Heart left ventricle (tissue), 13 donors: Measurements from ENCODE around the gene CCDC70.
"Not testable (repeated sequence)": the region's sequence is repeated elsewhere in the genome, so short reads cannot be mapped to it uniquely, and the experiment has no call there.

Experiments
- CTCF ChIP-seq, 12 donors: fragments of 200-600 bp; sonication (generic) in 4 of 12; IDR thresholded peaks; one replicate each; pipeline versions ENCODE4 v1.5.0 to v1.8.0; 2018 to 2022; ENCODE audit warnings: antibody characterized with exemption in 12 of 12, mild to moderate bottlenecking in 5 of 12
- POLR2A ChIP-seq, 2 donors: fragments of 450-650 bp; IDR thresholded peaks; one replicate each; pipeline ENCODE4 v1.6.1; 2017; ENCODE audit warnings: antibody characterized with exemption in 2 of 2, mild to moderate bottlenecking in 2 of 2, moderate library complexity in 2 of 2
- donor health status: ischemic (EF 13 %, LVEDD 7.1; RV severe dilation, severe dysfunction).
- donor health status: DM: no; HTN: yes; CAD: no.
- donor health status: DM: no; HTN: no; CAD: no.
- donor health status: ischemic (EF 25% LVEDD 6.9; RV normal size, moderate dysfunction).
- donor health status: ischemic (EF 25% LVEDD 5.7; RV mildly dilated, moderate dysfunction).
- donor health status: ischemic (EF 35%, LVEDD 5.7; RV mildly dilated, moderate dysfunction).
- donor health status: nonischemic (EF 11% LVEDD 7.7; RV severe dilation, severe dysfunction).
- donor health status: DM: yes; HTN: yes; CAD: no.
- donor health status: PGD.
- donor health status: ischemic (EF 29% LVEDD 5.4; RV normal size, mild dysfunction).
- donor health status: nonischemic (EF 23%, LVEDD 6.1; RV moderate dilation, normal function).

- not testable (repeated sequence) for TF ChIP-seq POLR2A, CTCF (IDR thresholded peaks at IDR 0.05)
Measured at GRCh38 chr13:51824712-51825111, 37.1 kb upstream of the CCDC70 start.
